HG02852 (cell line): ENCODE data around the gene UNC93B1.

ENCODE experiments used
- ATAC-seq: cut with Tn5 transposase; IDR thresholded peaks from one replicate; pipeline ENCODE4 v1.9.1; 2021; ENCODE audit warnings: mild to moderate bottlenecking, moderate library complexity; ENCODE audit not compliant: unreplicated experiment

Gene UNC93B1

GRCh38 chr11:68003846-68004550 is at the start of gene UNC93B1:
Gene UNC93B1, minus strand, starts transcription at chr11:68004097. Its CDS starts 54 bp downstream, at chr11:68004043.
- ATAC-seq, result peak; percentile 54

GRCh38 chr11:68053117-68053516 is 49.2 kb upstream of the UNC93B1 start:
- ATAC-seq, result no peak

- ATAC-seq, result no peak
These were observed 48.4 kb upstream of the UNC93B1 start for GRCh38 chr11:68052137-68052873.

- ATAC-seq, result no peak
These were observed 47.6 kb upstream of the UNC93B1 start for GRCh38 chr11:68051191-68052136.

- no peak for ATAC-seq
These were observed 46.5 kb upstream of the UNC93B1 start for GRCh38 chr11:68050371-68050841.

- ATAC-seq, result no peak
These were observed 45.8 kb upstream of the UNC93B1 start for GRCh38 chr11:68049509-68050370.

GRCh38 chr11:68048681-68049508 is 45.0 kb upstream of the UNC93B1 start:
- no peak for ATAC-seq

- no peak for ATAC-seq
These were observed 43.8 kb upstream of the UNC93B1 start for GRCh38 chr11:68047437-68048290.

- no peak for ATAC-seq
These were observed 41.0 kb upstream of the UNC93B1 start for GRCh38 chr11:68044898-68045351.

- ATAC-seq, result no peak
These were observed 40.4 kb upstream of the UNC93B1 start for GRCh38 chr11:68044145-68044813.

GRCh38 chr11:68043349-68044144 is 39.6 kb upstream of the UNC93B1 start:
- ATAC-seq, result no peak

GRCh38 chr11:68043029-68043348 is 39.1 kb upstream of the UNC93B1 start:
- no peak for ATAC-seq

- no peak for ATAC-seq
These were observed 38.5 kb upstream of the UNC93B1 start for GRCh38 chr11:68042219-68043028.

GRCh38 chr11:68041617-68042218 is 37.8 kb upstream of the UNC93B1 start:
- ATAC-seq, result no peak

GRCh38 chr11:68040957-68041591 is 37.2 kb upstream of the UNC93B1 start:
- no peak for ATAC-seq
